Neural crest cell (in vitro differentiated cells): ENCODE data around the gene NUP93. TPM values are rescaled to one million over a fixed set of nuclear protein-coding genes. Genes with fewer than 3 reads are reported as not detected.

Experiments used
- DNase-seq: peaks from one replicate; pipeline ENCODE4 v3.0.0; 2021; ENCODE audit warnings: low read depth, mixed read lengths, low spot score
- H3K27ac Mint-ChIP-seq: one replicate; pipeline ENCODE4 v1.8.0; 2021; ENCODE audit warnings: mild to moderate bottlenecking, mixed read lengths; ENCODE audit not compliant: unreplicated experiment
- H3K27me3 Mint-ChIP-seq: 2 replicates; pipeline ENCODE4 v1.8.0; 2021; ENCODE audit warnings: low read depth, mild to moderate bottlenecking, mixed read lengths
- H3K36me3 Mint-ChIP-seq: 2 replicates; pipeline ENCODE4 v1.8.0; 2021; ENCODE audit warnings: low read depth, mild to moderate bottlenecking, mixed read lengths
- H3K4me1 Mint-ChIP-seq: 2 replicates; pipeline ENCODE4 v1.8.0; 2021; ENCODE audit warnings: mixed read lengths
- H3K4me3 Mint-ChIP-seq: one replicate; pipeline ENCODE4 v1.8.0; 2021; ENCODE audit warnings: mild to moderate bottlenecking, mixed read lengths
- H3K9me3 Mint-ChIP-seq: 2 replicates; pipeline ENCODE4 v1.8.0; 2021; ENCODE audit warnings: mixed read lengths
- total RNA-seq: library from RNA; stranded (reverse); gene quantifications from 2 replicates; pipeline ENCODE4 v1.2.1, GENCODE V29; 2021
- TF ChIP-seq, protein P1 (sequence below): fragments of 200-600 bp; sonication (generic); conservative IDR thresholded peaks from 2 replicates; pipeline ENCODE4 v1.5.0; 2021; ENCODE audit warnings: antibody characterized with exemption, mild to moderate bottlenecking

NUP93 gene
- total RNA-seq, 1 donor from 2014 or later, result 152 TPM

DNA sequence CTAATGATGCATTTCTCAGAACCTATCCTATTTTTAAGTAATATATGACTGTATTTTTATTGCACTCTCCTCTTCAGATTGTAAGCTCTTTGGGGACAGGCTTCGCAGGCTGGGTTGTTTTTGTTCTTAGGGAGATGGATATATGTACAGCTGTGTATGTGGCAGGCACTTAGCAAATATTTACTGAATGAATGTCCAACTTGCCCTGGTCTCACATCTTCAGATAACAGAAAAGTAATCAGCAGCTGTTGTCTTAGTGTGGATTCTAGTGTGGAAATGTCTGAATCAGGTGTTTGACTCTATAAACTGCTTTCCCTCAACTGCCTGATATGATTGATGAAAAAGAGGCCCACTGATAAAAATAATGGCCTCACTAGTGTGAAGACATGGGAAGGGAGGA, 88.0 kb downstream of the NUP93 start:
- Mint-ChIP-seq H3K36me3 (peaks cover 3% of the 10 kb centered on the region), H3K9me3 (no peaks in the 10 kb centered on the region), H3K4me3 (no peak overlapping the region), H3K27ac (no peak overlapping the region), H3K27me3 (no peaks in the 10 kb centered on the region), H3K4me1 (peaks cover 8% of the 10 kb centered on the region)
- no peak for DNase-seq
- TF ChIP-seq, protein P1, sequence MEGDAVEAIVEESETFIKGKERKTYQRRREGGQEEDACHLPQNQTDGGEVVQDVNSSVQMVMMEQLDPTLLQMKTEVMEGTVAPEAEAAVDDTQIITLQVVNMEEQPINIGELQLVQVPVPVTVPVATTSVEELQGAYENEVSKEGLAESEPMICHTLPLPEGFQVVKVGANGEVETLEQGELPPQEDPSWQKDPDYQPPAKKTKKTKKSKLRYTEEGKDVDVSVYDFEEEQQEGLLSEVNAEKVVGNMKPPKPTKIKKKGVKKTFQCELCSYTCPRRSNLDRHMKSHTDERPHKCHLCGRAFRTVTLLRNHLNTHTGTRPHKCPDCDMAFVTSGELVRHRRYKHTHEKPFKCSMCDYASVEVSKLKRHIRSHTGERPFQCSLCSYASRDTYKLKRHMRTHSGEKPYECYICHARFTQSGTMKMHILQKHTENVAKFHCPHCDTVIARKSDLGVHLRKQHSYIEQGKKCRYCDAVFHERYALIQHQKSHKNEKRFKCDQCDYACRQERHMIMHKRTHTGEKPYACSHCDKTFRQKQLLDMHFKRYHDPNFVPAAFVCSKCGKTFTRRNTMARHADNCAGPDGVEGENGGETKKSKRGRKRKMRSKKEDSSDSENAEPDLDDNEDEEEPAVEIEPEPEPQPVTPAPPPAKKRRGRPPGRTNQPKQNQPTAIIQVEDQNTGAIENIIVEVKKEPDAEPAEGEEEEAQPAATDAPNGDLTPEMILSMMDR, result no peak

DNA sequence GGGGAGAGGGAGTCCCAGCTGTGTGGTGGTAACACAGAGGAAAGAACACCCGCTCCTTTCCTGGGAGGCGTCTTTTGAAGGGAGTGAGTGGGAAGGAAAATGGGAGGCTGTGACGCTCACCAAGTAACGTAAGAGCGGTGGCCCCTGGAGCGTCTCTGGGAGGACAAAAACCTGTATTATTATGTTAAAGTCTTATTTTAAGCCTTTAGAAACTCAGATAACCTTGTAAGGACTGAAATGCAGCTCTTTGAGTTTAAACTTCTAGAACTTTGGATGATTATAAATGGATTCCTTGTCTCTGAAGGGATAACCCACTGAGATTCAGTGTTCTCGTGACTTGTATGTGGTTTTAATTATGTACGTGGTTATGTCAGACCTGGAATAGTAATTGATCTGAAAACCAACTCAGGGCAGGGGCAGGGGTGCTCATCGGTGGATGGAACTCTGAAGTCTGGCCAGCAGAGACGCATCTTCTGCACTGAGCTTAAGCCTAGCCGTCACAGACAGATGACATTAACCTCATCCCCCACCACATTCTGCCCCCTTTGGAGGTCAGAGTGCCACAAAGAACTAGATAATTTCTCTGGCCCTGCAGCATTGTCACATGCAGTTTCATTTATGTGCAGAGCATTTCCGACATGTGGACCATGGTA, 93.3 kb downstream of the NUP93 start:
- Mint-ChIP-seq H3K27me3 (no peaks in the 10 kb centered on the region), H3K9me3 (no peaks in the 10 kb centered on the region), H3K4me3 (no peak overlapping the region), H3K4me1 (peaks cover 24% of the 10 kb centered on the region), H3K27ac (peak overlapping the region; percentile 67), H3K36me3 (peaks cover 3% of the 10 kb centered on the region)
- DNase-seq, result no peak
- TF ChIP-seq, protein P1, result no peak

DNA sequence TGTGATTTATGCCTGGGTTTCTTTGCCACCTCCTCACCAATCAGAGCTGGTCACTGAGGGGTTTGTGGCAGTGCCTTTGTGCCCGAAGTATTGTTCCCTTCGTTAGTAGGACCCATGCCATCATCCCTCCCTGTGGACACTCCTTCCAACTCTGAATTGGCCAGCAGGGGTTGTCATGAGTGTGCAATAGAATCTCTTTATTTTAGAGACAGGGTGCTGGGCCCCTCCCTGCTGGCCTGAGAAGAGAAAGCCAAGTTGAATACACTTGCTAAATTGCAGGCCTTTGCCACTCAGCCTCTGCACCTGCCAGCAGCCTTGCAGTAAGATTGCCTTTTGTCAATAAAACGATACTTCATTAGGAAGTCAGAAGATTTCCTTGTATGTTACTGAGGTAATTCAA, 94.4 kb downstream of the NUP93 start:
- H3K27me3 Mint-ChIP-seq, result no peaks in the 10 kb centered on the region
- peak overlapping the region; percentile 92 for H3K27ac Mint-ChIP-seq
- peak overlapping the region; percentile 0 for H3K4me3 Mint-ChIP-seq
- peaks cover 3% of the 10 kb centered on the region for H3K36me3 Mint-ChIP-seq
- TF ChIP-seq, protein P1, result peak; percentile 45
- H3K9me3 Mint-ChIP-seq, result no peaks in the 10 kb centered on the region
- peak; percentile 29 for DNase-seq
- peaks cover 24% of the 10 kb centered on the region for H3K4me1 Mint-ChIP-seq

DNA sequence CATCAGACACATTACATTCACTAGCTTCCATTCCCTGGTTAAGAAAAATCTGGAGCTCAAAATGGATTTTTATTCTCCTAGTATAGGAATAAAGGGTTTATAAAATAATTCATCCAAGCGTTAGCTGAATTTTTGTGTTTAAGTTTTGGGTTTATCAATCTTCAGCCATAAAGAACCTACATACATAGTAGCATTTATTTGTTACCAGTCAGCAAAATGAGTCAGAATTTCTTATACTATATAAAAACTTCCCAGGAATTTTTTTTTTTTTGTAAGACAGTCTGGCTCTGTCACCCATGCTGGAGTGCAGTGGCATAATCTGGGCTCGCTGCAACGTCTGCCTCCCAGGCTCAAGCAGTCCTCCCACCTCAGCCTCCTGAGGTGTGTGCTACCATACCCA, 94.9 kb downstream of the NUP93 start:
- Mint-ChIP-seq H3K9me3 (no peaks in the 10 kb centered on the region), H3K27ac (no peak overlapping the region), H3K27me3 (no peaks in the 10 kb centered on the region), H3K4me3 (no peak overlapping the region), H3K4me1 (peaks cover 24% of the 10 kb centered on the region), H3K36me3 (peaks cover 3% of the 10 kb centered on the region)
- TF ChIP-seq, protein P1, result no peak
- DNase-seq, result no peak

DNA sequence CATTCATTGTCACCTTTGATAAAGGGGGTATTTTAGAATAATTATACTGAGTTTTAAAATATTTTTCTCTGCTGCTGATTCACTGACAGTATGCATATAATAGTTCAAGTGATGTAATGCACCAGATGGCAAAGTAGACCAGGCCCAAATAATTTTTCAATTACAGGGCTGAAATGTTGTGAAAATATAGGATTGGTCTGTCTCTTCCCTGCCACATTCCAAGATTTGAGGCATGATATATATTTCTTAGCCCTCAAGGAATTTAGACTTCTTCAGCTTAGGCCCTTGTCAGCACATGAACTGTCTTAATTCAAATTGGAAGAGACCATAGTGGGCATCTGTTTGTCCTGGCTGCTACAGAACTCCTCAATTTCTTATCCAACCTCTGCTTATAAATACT, 95.9 kb downstream of the NUP93 start:
- H3K27me3 Mint-ChIP-seq, result no peaks in the 10 kb centered on the region
- no peaks in the 10 kb centered on the region for H3K9me3 Mint-ChIP-seq
- H3K4me1 Mint-ChIP-seq, result peaks cover 24% of the 10 kb centered on the region
- H3K4me3 Mint-ChIP-seq, result no peak overlapping the region
- peaks cover 3% of the 10 kb centered on the region for H3K36me3 Mint-ChIP-seq
- H3K27ac Mint-ChIP-seq, result peak overlapping the region; percentile 27
- TF ChIP-seq, protein P1, result no peak
- no peak for DNase-seq
